ENCODE results near the gene LYZL4.

The LYZL4 gene

GRCh38 chr3:42446111-42447050 is 36.0 kb upstream of the LYZL4 start:
- no peak for TF ChIP-seq CTCF (IDR thresholded peaks at IDR 0.05)
- Histone ChIP-seq H3K27ac (no peak overlapping the region), H3K4me3 (no peak overlapping the region)
- no peak for DNase-seq (ENCODE audit: low spot score)

GRCh38 chr3:42443819-42444436 is 33.5 kb upstream of the LYZL4 start:
- Histone ChIP-seq H3K4me3 (no peak overlapping the region), H3K27ac (no peak overlapping the region)
- peak; percentile 92 for TF ChIP-seq CTCF (IDR thresholded peaks at IDR 0.05)
- DNase-seq (ENCODE audit: low spot score), result peak; percentile 84

GRCh38 chr3:42443292-42443691 is 32.9 kb upstream of the LYZL4 start:
- no peak for DNase-seq (ENCODE audit: low spot score)
- no peak for TF ChIP-seq CTCF (IDR thresholded peaks at IDR 0.05)

GRCh38 chr3:42442640-42443039 is 32.2 kb upstream of the LYZL4 start:
- Histone ChIP-seq H3K27ac (no peak overlapping the region), H3K4me3 (no peak overlapping the region)
- DNase-seq (ENCODE audit: low spot score), result no peak
- TF ChIP-seq CTCF (IDR thresholded peaks at IDR 0.05), result no peak

More at GRCh38 chr3:42443292-42443691, 32.9 kb upstream of the LYZL4 start:
- Histone ChIP-seq H3K4me3 (no peak overlapping the region), H3K27ac (no peak overlapping the region)

- no peak overlapping the region for H3K27ac ChIP-seq
- TF ChIP-seq CTCF (IDR thresholded peaks at IDR 0.05), result no peak
- H3K4me3 ChIP-seq, result no peak overlapping the region
- no peak for DNase-seq (ENCODE audit: low spot score)
These were observed 31.4 kb upstream of the LYZL4 start for GRCh38 chr3:42441791-42442190.

GRCh38 chr3:42440924-42441323 is 30.5 kb upstream of the LYZL4 start:
- DNase-seq (ENCODE audit: low spot score), result no peak

More at GRCh38 chr3:42440924-42441323, 30.5 kb upstream of the LYZL4 start:
- no peak overlapping the region for H3K4me3 ChIP-seq
- no peak overlapping the region for H3K27ac ChIP-seq
- TF ChIP-seq CTCF (IDR thresholded peaks at IDR 0.05), result no peak

Data from coronary artery (tissue), 2 donors.